Naive thymus-derived CD4-positive, alpha-beta T cell (primary cell): Measurements from ENCODE around the gene SIL1. TPM values are rescaled to one million over a fixed set of nuclear protein-coding genes. Genes with fewer than 3 reads are reported as not detected.

Experiments used
- ATAC-seq: fragments of 150-1000 bp; cut with Tn5 transposase; 2 replicates; pipeline ENCODE4 v1.10.0; 2021; ENCODE audit warnings: mild to moderate bottlenecking, moderate library complexity
- CTCF ChIA-PET: fragments of 350-600 bp; sonication (Branson Sonifier 250); formaldehyde crosslinking; loops from one replicate; lab custom pipeline; 2021; ENCODE audit warnings: antibody characterized with exemption; lab: Charles Lee
- POLR2A ChIA-PET: fragments of 350-600 bp; sonication (Branson Sonifier 250); formaldehyde crosslinking; loops from one replicate; lab custom pipeline; 2021; ENCODE audit warnings: antibody characterized with exemption, inconsistent platforms; lab: Charles Lee
- DNase-seq, 9 donors: peaks; one replicate each; pipeline versions ENCODE4 v3.0.0 to v3.0.0-alpha.2; 2020 to 2022; ENCODE audit warnings: mixed read lengths in 1 of 9
- H3K27ac ChIP-seq: one replicate; pipeline ENCODE4 v1.7.0; 2013; ENCODE audit warnings: mild to moderate bottlenecking, low read depth, low read length, moderate library complexity
- H3K27me3 ChIP-seq, 2 donors: one replicate each; pipeline ENCODE4 v1.7.0; 2013; ENCODE audit warnings: low read length in 2 of 2, mild to moderate bottlenecking in 2 of 2, moderate library complexity in 2 of 2; ENCODE audit not compliant: control insufficient read depth in 2 of 2, insufficient read depth in 2 of 2
- H3K36me3 ChIP-seq, 3 experiments: 1 replicate in 2 of 3; 2 replicates in 1 of 3; pipeline ENCODE4 v1.7.0; 2013; ENCODE audit warnings: low read length in 3 of 3, mild to moderate bottlenecking in 3 of 3, moderate library complexity in 1 of 3; ENCODE audit not compliant: insufficient read depth in 3 of 3, control insufficient read depth in 2 of 3
- H3K4me1 ChIP-seq, 2 donors: one replicate each; pipeline ENCODE4 v1.7.0; 2013; ENCODE audit warnings: low read length in 2 of 2, mild to moderate bottlenecking in 2 of 2, moderate library complexity in 1 of 2; ENCODE audit not compliant: control insufficient read depth in 2 of 2, insufficient read depth in 2 of 2
- H3K4me3 ChIP-seq: 2 replicates; pipeline ENCODE4 v1.7.0; 2013; ENCODE audit warnings: mild to moderate bottlenecking, low read length
- H3K9me3 ChIP-seq, 3 experiments: 1 replicate in 2 of 3; 2 replicates in 1 of 3; pipeline ENCODE4 v1.7.0; 2013; ENCODE audit warnings: low read length in 3 of 3; ENCODE audit not compliant: control insufficient read depth in 2 of 3
- H3K27ac Mint-ChIP-seq, 9 donors: one replicate each; pipeline ENCODE4 v1.8.0; 2020 to 2022; ENCODE audit warnings: mixed read lengths in 9 of 9, mild to moderate bottlenecking in 8 of 9, moderate library complexity in 5 of 9, inconsistent platforms in 2 of 9
- H3K27me3 Mint-ChIP-seq, 5 donors: one replicate each; pipeline ENCODE4 v1.8.0; 2021 to 2022; ENCODE audit warnings: mixed read lengths in 5 of 5, mild to moderate bottlenecking in 1 of 5
- H3K36me3 Mint-ChIP-seq, 5 donors: one replicate each; pipeline ENCODE4 v1.8.0; 2020 to 2022; ENCODE audit warnings: mixed read lengths in 5 of 5, mild to moderate bottlenecking in 3 of 5, inconsistent platforms in 1 of 5
- H3K4me1 Mint-ChIP-seq, 7 donors: one replicate each; pipeline ENCODE4 v1.8.0; 2020 to 2022; ENCODE audit warnings: mixed read lengths in 7 of 7, mild to moderate bottlenecking in 3 of 7, inconsistent platforms in 1 of 7
- H3K4me3 Mint-ChIP-seq, 10 donors: one replicate each; pipeline ENCODE4 v1.8.0; 2020 to 2022; ENCODE audit warnings: mild to moderate bottlenecking in 10 of 10, mixed read lengths in 10 of 10, moderate library complexity in 6 of 10, inconsistent platforms in 2 of 10
- H3K9me3 Mint-ChIP-seq, 11 donors: one replicate each; pipeline ENCODE4 v1.8.0; 2020 to 2022; ENCODE audit warnings: mixed read lengths in 11 of 11, mild to moderate bottlenecking in 4 of 11, inconsistent platforms in 1 of 11, moderate library complexity in 1 of 11
- intact Hi-C, 2 donors: fragments of 100-400 bp; cut with micrococcal nuclease; formaldehyde crosslinking; loops; one replicate each; pipeline ENCODE4 v1.15.1; 2023
- polyA plus RNA-seq, 2 donors: library from polyadenylated mRNA; unstranded; fragments of 300-500 nt; fragmentation: Illumina TruSeq; gene quantifications; one replicate each; pipeline ENCODE4 v1.2.3, GENCODE V29; 2021
- total RNA-seq, 6 experiments: library from RNA in 5 of 6; stranded (reverse) in 5 of 6; gene quantifications; 1 replicate in 5 of 6; 2 replicates in 1 of 6; pipeline ENCODE4 v1.2.3 and lab custom pipeline; 2021 to 2026

SIL1 gene
- total and polyA plus RNA-seq, 7 experiments from 2014 or later = 10.6 to 27.1 (median 17.9) TPM

DNA sequence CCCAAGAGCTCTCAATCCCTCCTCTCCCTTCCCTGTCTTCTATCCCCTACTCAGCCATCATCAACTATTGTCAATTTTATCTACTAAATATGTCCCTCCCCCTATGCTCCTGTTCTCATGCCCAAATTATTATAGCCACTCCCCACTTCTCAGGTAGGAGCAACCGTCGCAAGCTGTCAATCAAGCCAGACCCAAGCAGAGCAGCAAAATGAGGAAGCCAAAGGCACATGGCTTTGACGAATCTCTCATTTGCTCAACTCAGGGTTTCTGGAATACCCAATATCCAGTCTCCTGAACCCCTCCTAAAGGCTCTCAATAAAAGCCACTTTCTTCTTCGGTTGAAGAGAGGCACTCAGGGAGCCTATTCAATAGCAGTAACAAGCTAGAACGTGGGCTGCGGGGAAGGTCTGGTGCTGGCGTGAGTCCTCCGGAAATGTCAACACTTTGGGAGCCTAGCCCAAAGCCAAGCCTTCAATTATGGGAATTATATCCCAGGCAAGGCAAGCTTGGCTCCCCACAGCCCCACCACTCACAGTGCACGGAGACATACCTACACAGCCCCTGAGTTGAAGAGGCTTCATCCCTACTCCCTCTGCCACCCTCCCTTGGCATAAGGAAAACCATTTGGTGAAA, 47.7 kb downstream of the SIL1 start:
- H3K36me3 Mint-ChIP-seq = peaks cover 0 to 8% (median 4%) of the 10 kb centered on the region in 5 donors
- Histone ChIP-seq H3K27ac (no peak overlapping the region), H3K27me3 (no peaks in the 10 kb centered on the region), H3K4me1 (no peaks in the 10 kb centered on the region), H3K9me3 (no peaks in the 10 kb centered on the region), H3K4me3 (no peak overlapping the region), H3K36me3 (no peaks in the 10 kb centered on the region)
- CTCF ChIA-PET = no interaction called here
- H3K9me3 Mint-ChIP-seq = no peaks in the 10 kb centered on the region
- POLR2A ChIA-PET = no interaction called here
- no peak overlapping the region for H3K27ac Mint-ChIP-seq
- ATAC-seq (no peak), DNase-seq (no peak)
- H3K4me1 Mint-ChIP-seq = peaks cover 5 to 15% (median 6%) of the 10 kb centered on the region in 7 donors
- no peak overlapping the region for H3K4me3 Mint-ChIP-seq
- intact Hi-C loops = no loop called here
- no peaks in the 10 kb centered on the region for H3K27me3 Mint-ChIP-seq

DNA sequence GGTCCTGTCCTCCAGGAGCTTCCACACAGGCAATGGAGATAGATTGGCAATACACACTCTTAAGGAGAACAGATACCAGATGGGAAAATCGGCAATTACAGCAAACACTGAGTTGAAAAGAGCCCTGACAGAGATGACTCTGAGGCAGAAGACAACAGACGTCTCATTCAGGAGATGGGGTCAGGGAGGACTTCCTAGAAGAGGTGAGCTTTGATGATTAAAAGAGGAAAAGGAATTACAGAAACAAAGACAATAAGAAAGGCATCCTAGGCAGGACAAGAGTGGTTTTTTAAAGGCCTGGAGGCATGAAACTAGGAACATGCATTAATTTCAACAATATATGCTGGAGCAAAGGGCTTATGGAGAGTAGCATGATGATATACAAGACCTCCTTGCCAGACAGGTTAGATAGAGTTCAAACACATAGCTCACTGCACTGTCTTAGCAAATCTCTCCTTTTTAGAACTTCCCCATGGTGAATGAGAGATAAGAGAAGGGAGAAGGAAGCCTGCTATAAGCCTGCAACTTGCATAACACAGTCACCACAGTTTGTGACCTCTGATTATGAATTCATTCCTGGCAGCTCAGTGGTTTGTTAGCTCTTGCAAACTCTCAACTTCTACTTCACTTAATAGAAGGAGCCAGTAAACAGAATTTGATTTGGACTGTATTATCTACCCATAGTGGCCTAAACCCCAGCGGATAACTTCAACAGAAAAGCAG, 48.5 kb downstream of the SIL1 start:
- Histone ChIP-seq H3K9me3 (no peaks in the 10 kb centered on the region), H3K4me3 (no peak overlapping the region), H3K27ac (no peak overlapping the region), H3K4me1 (no peaks in the 10 kb centered on the region), H3K36me3 (no peaks in the 10 kb centered on the region), H3K27me3 (no peaks in the 10 kb centered on the region)
- intact Hi-C loops = no loop called here
- Mint-ChIP-seq H3K27me3 (no peaks in the 10 kb centered on the region), H3K4me3 (no peak overlapping the region), H3K4me1 (peaks cover 5 to 15% (median 6%) of the 10 kb centered on the region in 7 donors), H3K9me3 (no peaks in the 10 kb centered on the region), H3K27ac (peak overlapping the region in 1 of 9 donors; percentile 5), H3K36me3 (peaks cover 0 to 10% (median 4%) of the 10 kb centered on the region in 5 donors)
- DNase-seq (no peak), ATAC-seq (peak; percentile 78)
- ChIA-PET CTCF (no interaction called here), POLR2A (no interaction called here)

DNA sequence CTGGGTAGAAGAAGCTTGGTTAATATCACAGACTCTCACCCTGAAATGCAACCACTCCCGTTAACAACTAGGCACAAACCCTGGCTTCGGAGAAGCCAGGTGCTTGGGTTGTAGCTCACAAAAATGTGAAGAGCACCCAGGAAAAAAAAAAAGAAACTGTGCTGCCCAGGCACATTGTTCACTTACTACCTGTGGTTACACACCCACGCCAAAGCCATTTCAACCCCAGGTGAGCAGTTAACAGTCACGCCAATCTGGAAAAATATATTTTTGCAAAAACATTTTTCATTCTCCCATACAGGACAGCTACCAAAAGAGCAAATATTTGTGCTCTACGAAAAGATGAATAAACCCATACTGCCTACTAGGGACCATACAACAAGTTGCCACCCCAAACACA, 49.2 kb downstream of the SIL1 start:
- no peak overlapping the region for H3K27ac Mint-ChIP-seq
- DNase-seq (no peak), ATAC-seq (no peak)
- H3K36me3 Mint-ChIP-seq = peaks cover 0 to 6% (median 4%) of the 10 kb centered on the region in 5 donors
- no peak overlapping the region for H3K4me3 Mint-ChIP-seq
- peaks cover 5 to 15% (median 6%) of the 10 kb centered on the region in 7 donors for H3K4me1 Mint-ChIP-seq
- H3K27me3 Mint-ChIP-seq = no peaks in the 10 kb centered on the region
- H3K4me1 ChIP-seq = no peaks in the 10 kb centered on the region
- ChIA-PET POLR2A (no interaction called here), CTCF (no interaction called here)
- H3K27me3 ChIP-seq = no peaks in the 10 kb centered on the region
- H3K9me3 ChIP-seq = no peaks in the 10 kb centered on the region
- intact Hi-C loops = no loop called here
- no peaks in the 10 kb centered on the region for H3K36me3 ChIP-seq
- no peaks in the 10 kb centered on the region for H3K9me3 Mint-ChIP-seq
- no peak overlapping the region for H3K4me3 ChIP-seq
- no peak overlapping the region for H3K27ac ChIP-seq

DNA sequence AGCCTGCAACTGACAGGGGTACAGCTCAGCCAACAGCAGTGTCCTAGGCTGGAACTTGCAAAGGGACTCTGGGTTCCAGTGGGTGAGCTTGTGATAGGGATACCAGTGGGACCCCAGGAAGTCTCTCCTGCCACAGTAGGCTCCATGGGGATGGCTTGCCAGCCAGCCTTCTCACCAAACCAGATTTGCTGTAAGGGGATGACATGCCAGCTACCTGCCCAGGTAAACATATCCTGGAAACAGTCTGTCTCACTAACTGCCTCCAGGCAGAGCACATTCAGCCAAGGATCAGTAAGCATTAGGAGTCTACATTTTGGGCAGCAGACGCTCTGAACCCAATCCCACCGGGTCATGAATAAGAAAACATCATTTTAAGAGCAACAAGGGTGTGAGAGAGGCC, 49.9 kb downstream of the SIL1 start:
- Mint-ChIP-seq H3K27ac (peak overlapping the region in 1 of 9 donors; percentile 33), H3K4me1 (peaks cover 5 to 15% (median 6%) of the 10 kb centered on the region in 7 donors), H3K36me3 (peaks cover 0 to 9% (median 4%) of the 10 kb centered on the region in 5 donors), H3K9me3 (no peaks in the 10 kb centered on the region), H3K27me3 (no peaks in the 10 kb centered on the region), H3K4me3 (no peak overlapping the region)
- no peaks in the 10 kb centered on the region for H3K9me3 ChIP-seq
- DNase-seq (no peak), ATAC-seq (no peak)
- CTCF ChIA-PET = no interaction called here
- POLR2A ChIA-PET = no interaction called here
- no peak overlapping the region for H3K4me3 ChIP-seq
- H3K36me3 ChIP-seq = no peaks in the 10 kb centered on the region
- intact Hi-C loops = no loop called here
- H3K27ac ChIP-seq = no peak overlapping the region
- H3K27me3 ChIP-seq = no peaks in the 10 kb centered on the region
- no peaks in the 10 kb centered on the region for H3K4me1 ChIP-seq

DNA sequence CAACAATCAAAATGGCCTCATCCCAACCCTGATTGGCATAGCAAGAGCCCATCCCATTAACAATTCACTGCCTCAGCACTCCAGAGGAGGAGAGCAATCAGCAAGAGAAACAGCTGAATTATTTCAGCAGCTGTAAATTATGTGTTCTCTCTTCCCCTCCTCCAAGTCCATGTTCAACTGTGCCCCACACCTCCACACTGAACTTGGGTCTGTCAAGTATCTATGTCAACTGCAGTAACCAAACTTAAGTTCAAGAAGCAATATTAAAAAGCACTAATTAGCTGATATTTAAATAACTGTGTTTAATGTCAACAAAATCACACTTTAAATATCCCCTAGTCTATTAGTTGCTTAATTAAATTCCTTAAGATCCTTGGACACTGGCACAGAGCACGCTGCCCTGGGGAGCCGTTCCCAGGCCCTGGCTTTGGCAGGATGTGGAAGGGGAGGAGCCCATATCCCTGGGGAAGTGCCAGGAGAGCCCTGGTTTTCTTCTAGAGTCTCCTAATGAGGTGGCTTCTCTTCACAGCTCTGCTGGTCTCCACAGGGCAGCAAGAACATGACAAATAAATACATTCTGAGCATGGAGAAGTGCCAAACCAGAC, 50.6 kb downstream of the SIL1 start:
- H3K9me3 ChIP-seq = no peaks in the 10 kb centered on the region
- intact Hi-C loops = no loop called here
- Mint-ChIP-seq H3K27me3 (no peaks in the 10 kb centered on the region), H3K36me3 (peaks cover 0 to 9% (median 0%) of the 10 kb centered on the region in 5 donors), H3K4me3 (no peak overlapping the region), H3K27ac (no peak overlapping the region), H3K4me1 (peaks cover 5 to 15% (median 6%) of the 10 kb centered on the region in 7 donors), H3K9me3 (no peaks in the 10 kb centered on the region)
- H3K27me3 ChIP-seq = no peaks in the 10 kb centered on the region
- POLR2A ChIA-PET = interaction anchor here (0.6 kb wide), 1 partner anchor 11 kb away, joined by 3 read pairs; no protein-coding TSS in a partner anchor
- H3K27ac ChIP-seq = no peak overlapping the region
- ATAC-seq (no peak), DNase-seq (no peak)
- CTCF ChIA-PET = no interaction called here
- H3K4me3 ChIP-seq = no peak overlapping the region
- H3K4me1 ChIP-seq = no peaks in the 10 kb centered on the region
- H3K36me3 ChIP-seq = no peaks in the 10 kb centered on the region

DNA sequence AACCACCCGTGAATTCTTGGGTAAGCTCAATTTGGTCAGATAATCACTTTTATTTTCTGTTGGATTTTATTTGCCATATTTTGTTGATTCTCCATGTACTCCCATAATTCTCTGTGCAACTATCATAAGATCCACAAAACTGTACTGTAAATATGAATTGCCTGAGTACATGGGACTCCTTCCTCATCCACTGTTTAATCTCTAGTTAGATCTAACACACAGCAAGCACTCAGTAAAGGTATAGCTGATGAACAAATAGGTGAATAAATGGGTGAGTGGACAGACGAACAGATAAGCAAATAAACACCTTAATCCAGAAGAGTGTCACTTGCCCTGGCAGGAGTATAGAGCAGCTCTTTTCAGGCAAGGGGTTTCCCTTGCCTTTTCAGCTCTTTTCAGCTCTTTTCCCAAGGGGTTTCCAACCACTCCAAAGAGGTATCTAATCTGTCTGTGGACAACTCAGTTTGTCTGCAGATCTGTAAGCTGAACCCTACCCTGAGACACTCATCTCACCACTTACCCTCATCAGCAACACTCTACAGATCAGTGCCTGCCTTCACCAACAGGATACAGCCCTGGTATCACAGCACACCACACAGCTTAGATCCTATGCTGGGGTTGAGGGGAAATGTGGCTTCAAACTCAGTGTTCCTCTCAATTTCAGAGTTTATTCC, 51.2 kb downstream of the SIL1 start:
- H3K4me3 Mint-ChIP-seq = no peak overlapping the region

More for the DNA sequence above, 51.2 kb downstream of the SIL1 start:
- H3K9me3 Mint-ChIP-seq = no peaks in the 10 kb centered on the region
- H3K27me3 Mint-ChIP-seq = no peaks in the 10 kb centered on the region
- intact Hi-C loops = no loop called here
- Histone ChIP-seq H3K27me3 (no peaks in the 10 kb centered on the region), H3K27ac (no peak overlapping the region), H3K36me3 (no peaks in the 10 kb centered on the region), H3K9me3 (no peaks in the 10 kb centered on the region), H3K4me1 (no peaks in the 10 kb centered on the region), H3K4me3 (no peak overlapping the region)
- H3K36me3 Mint-ChIP-seq = peaks cover 0 to 11% (median 0%) of the 10 kb centered on the region in 5 donors
- DNase-seq (no peak), ATAC-seq (no peak)
- ChIA-PET POLR2A (no interaction called here), CTCF (no interaction called here)
- H3K27ac Mint-ChIP-seq = peak overlapping the region in 1 of 9 donors; percentile 18
- peaks cover 5 to 20% (median 9%) of the 10 kb centered on the region in 7 donors for H3K4me1 Mint-ChIP-seq
